D341Med (cell line): ENCODE data around the gene PCBP2.
"Not testable (repeated sequence)": the region's sequence is repeated elsewhere in the genome, so short reads cannot be mapped to it uniquely, and the experiment has no call there.

Source experiments
- DNase-seq: peaks from one replicate; pipeline ENCODE4 v3.0.0; 2012; ENCODE audit warnings: low spot score

PCBP2 gene

GRCh38 chr12:53472056-53472582 is 20.2 kb downstream of the PCBP2 start:
- no peak for DNase-seq

GRCh38 chr12:53474077-53474476 is 22.2 kb downstream of the PCBP2 start:
- no peak for DNase-seq

- DNase-seq = no peak
These were observed 22.9 kb downstream of the PCBP2 start for GRCh38 chr12:53474819-53475218.

- peak; percentile 70 for DNase-seq
These were observed 24.9 kb downstream of the PCBP2 start for GRCh38 chr12:53476769-53477209.

GRCh38 chr12:53478865-53479264 is 27.0 kb downstream of the PCBP2 start:
- DNase-seq = no peak

- no peak for DNase-seq
These were observed 27.4 kb downstream of the PCBP2 start for GRCh38 chr12:53479331-53479730.

- no peak for DNase-seq
These were observed 28.9 kb downstream of the PCBP2 start for GRCh38 chr12:53480491-53481442.

GRCh38 chr12:53481458-53481857 is 29.6 kb downstream of the PCBP2 start:
- DNase-seq = not testable (repeated sequence)

- peak; percentile 42 for DNase-seq
These were observed 30.2 kb downstream of the PCBP2 start for GRCh38 chr12:53481939-53482586.

- no peak for DNase-seq
These were observed 30.8 kb downstream of the PCBP2 start for GRCh38 chr12:53482626-53483168.

- DNase-seq = no peak
These were observed 31.5 kb downstream of the PCBP2 start for GRCh38 chr12:53483225-53483978.

- DNase-seq = no peak
These were observed 32.1 kb downstream of the PCBP2 start for GRCh38 chr12:53483979-53484377.

GRCh38 chr12:53484686-53485575 is 33.0 kb downstream of the PCBP2 start:
- DNase-seq = no peak

- DNase-seq = no peak
These were observed 34.2 kb downstream of the PCBP2 start for GRCh38 chr12:53485955-53486735.

- DNase-seq = no peak
These were observed 35.0 kb downstream of the PCBP2 start for GRCh38 chr12:53486736-53487487.

GRCh38 chr12:53489242-53489864 is 37.5 kb downstream of the PCBP2 start:
- DNase-seq = no peak

GRCh38 chr12:53492188-53492587 is 40.3 kb downstream of the PCBP2 start:
- peak; percentile 46 for DNase-seq

- peak; percentile 96 for DNase-seq
These were observed 41.1 kb downstream of the PCBP2 start for GRCh38 chr12:53492830-53493609.
